Measurements from ENCODE around the gene TH.

TH gene

DNA sequence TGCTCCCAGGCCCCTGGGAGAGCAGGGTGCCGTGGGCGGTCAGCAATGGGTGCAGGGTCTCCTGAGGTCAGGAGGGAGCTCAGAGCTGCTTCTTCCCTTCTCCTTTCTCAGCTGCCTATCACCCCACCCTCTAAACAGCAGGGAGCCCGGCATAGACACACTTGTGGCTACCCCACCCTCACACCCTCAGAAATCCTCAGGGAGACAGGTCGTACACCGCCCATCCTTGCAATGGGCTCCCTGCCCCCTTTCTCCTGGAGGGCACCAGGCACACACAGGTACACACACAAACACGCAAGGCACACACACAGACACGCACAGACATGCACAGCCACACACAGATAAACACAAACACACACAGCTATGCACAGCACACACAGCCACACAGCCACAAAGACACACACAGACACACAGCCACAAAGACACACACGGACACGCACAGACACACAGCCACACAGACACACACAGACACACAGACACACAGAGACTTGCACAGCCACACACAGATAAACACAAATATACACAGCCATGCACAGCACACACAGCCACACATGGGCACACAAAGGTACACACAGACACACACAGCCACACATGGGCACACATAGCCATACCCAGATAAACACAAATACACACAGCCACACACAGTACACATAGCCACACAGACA, 44.9 kb upstream of the TH start:
- TF ChIP-seq EZH2phosphoT487 (IDR thresholded peaks at IDR 0.05; ENCODE audit: borderline replicate concordance): no peak
- TF ChIP-seq, protein P1, sequence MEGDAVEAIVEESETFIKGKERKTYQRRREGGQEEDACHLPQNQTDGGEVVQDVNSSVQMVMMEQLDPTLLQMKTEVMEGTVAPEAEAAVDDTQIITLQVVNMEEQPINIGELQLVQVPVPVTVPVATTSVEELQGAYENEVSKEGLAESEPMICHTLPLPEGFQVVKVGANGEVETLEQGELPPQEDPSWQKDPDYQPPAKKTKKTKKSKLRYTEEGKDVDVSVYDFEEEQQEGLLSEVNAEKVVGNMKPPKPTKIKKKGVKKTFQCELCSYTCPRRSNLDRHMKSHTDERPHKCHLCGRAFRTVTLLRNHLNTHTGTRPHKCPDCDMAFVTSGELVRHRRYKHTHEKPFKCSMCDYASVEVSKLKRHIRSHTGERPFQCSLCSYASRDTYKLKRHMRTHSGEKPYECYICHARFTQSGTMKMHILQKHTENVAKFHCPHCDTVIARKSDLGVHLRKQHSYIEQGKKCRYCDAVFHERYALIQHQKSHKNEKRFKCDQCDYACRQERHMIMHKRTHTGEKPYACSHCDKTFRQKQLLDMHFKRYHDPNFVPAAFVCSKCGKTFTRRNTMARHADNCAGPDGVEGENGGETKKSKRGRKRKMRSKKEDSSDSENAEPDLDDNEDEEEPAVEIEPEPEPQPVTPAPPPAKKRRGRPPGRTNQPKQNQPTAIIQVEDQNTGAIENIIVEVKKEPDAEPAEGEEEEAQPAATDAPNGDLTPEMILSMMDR (conservative IDR thresholded peaks at IDR 0.05; ENCODE audit: low read length): no peak
- H2AFZ ChIP-seq (ENCODE audit: low read length): no peak overlapping the region

DNA sequence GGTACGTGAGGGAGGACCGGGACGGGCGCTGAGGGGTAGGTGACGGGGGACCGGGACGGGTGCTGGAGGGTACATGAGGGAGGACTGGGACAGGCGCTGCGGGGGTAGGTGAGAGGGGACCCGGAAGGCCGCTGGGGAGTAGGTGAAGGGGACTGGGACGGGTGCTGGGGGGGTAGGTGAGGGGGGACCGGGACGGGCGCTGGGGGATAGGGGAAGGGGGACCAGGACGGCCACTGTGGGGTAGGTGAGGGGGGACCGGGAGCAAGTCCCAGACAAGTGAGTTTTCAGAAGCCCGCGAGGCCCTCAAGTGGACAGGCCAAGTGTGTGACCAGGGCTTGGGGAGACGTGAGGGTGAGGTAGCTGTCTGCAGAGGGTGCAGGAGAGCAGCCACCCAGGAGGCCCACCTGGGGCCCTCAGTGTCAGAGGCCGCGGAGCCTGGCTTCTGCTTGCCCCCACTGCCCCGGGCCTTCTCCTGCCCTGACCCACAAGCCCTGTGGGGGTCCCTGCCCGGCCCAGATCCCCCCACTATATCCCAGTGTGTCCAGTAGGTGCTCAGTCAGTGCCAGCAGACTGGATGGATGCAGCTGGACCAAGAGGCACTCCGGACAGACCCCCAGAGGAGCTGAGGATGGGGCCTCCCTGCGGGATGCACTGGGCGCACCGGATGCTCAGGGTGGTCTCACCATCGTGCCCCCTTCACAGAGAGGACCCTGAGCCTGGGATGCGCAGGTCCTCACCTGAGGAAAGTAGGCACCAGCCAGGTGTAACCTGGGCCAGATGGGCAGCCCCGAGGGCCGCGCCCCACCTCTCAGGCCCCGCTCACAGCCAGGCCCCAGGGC, 44.2 kb upstream of the TH start:
- Histone ChIP-seq H3K4me2 (ENCODE audit: low read depth, low read length, poor library complexity, severe bottlenecking) (no peak overlapping the region), H3K9me2 (replicated peaks; ENCODE audit: low read depth, low read length) (no peaks in the 10 kb centered on the region), H3K9me3 (ENCODE audit: insufficient read depth, low read depth, low read length) (no peaks in the 10 kb centered on the region), H3K9ac (ENCODE audit: low read depth, low read length, poor library complexity, severe bottlenecking) (no peak overlapping the region), H3K79me2 (ENCODE audit: insufficient read depth, low read length) (no peaks in the 10 kb centered on the region), H3K27me3 (ENCODE audit: insufficient read depth, low read length, poor library complexity, severe bottlenecking) (no peaks in the 10 kb centered on the region), H2AFZ (ENCODE audit: low read length) (no peak overlapping the region), H3K36me3 (ENCODE audit: insufficient read depth, low read length) (no peaks in the 10 kb centered on the region), H3F3A (ENCODE audit: low read depth) (no peaks in the 10 kb centered on the region), H3K4me3 (ENCODE audit: low read length, poor library complexity, severe bottlenecking) (no peak overlapping the region), H3K4me1 (ENCODE audit: insufficient read depth, low read length, poor library complexity, severe bottlenecking) (no peaks in the 10 kb centered on the region), H4K20me1 (ENCODE audit: insufficient read depth, low read length, poor library complexity, severe bottlenecking) (no peaks in the 10 kb centered on the region)
- no peak for TF ChIP-seq EZH2phosphoT487 (IDR thresholded peaks at IDR 0.05; ENCODE audit: borderline replicate concordance)
- TF ChIP-seq, protein P1 (conservative IDR thresholded peaks at IDR 0.05; ENCODE audit: low read length): no peak

More for the DNA sequence above, 44.9 kb upstream of the TH start:
- Histone ChIP-seq H3K9me3 (ENCODE audit: insufficient read depth, low read depth, low read length) (no peaks in the 10 kb centered on the region), H3K4me2 (ENCODE audit: low read depth, low read length, poor library complexity, severe bottlenecking) (no peak overlapping the region), H3K27me3 (ENCODE audit: insufficient read depth, low read length, poor library complexity, severe bottlenecking) (no peaks in the 10 kb centered on the region), H3K9ac (ENCODE audit: low read depth, low read length, poor library complexity, severe bottlenecking) (no peak overlapping the region), H4K20me1 (ENCODE audit: insufficient read depth, low read length, poor library complexity, severe bottlenecking) (no peaks in the 10 kb centered on the region), H3F3A (ENCODE audit: low read depth) (no peaks in the 10 kb centered on the region), H3K36me3 (ENCODE audit: insufficient read depth, low read length) (no peaks in the 10 kb centered on the region), H3K4me1 (ENCODE audit: insufficient read depth, low read length, poor library complexity, severe bottlenecking) (no peaks in the 10 kb centered on the region), H3K9me2 (replicated peaks; ENCODE audit: low read depth, low read length) (no peaks in the 10 kb centered on the region), H3K79me2 (ENCODE audit: insufficient read depth, low read length) (no peaks in the 10 kb centered on the region), H3K4me3 (ENCODE audit: low read length, poor library complexity, severe bottlenecking) (no peak overlapping the region)

DNA sequence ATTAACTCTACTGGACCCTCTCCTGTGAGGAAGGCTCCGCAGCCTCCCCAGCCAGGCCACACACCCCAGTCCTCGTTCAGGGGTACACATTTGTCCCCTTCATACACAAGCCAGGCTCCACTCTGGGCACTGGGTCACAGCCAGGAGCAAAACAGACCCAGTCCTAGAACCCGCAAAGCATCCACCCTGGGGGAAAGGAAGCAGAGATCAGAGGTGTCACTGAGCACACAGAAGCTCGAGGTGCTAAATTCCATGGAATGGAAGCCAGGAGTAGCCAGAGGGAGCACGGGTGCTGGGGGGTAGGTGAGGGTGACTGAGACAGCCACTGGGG, 43.6 kb upstream of the TH start:
- H3K79me2 ChIP-seq (ENCODE audit: insufficient read depth, low read length): no peaks in the 10 kb centered on the region
- no peak overlapping the region for H2AFZ ChIP-seq (ENCODE audit: low read length)
- no peaks in the 10 kb centered on the region for H3K9me3 ChIP-seq (ENCODE audit: insufficient read depth, low read depth, low read length)
- H3F3A ChIP-seq (ENCODE audit: low read depth): no peaks in the 10 kb centered on the region
- H4K20me1 ChIP-seq (ENCODE audit: insufficient read depth, low read length, poor library complexity, severe bottlenecking): no peaks in the 10 kb centered on the region
- H3K27me3 ChIP-seq (ENCODE audit: insufficient read depth, low read length, poor library complexity, severe bottlenecking): no peaks in the 10 kb centered on the region
- no peaks in the 10 kb centered on the region for H3K9me2 ChIP-seq (replicated peaks; ENCODE audit: low read depth, low read length)
- H3K9ac ChIP-seq (ENCODE audit: low read depth, low read length, poor library complexity, severe bottlenecking): no peak overlapping the region
- H3K36me3 ChIP-seq (ENCODE audit: insufficient read depth, low read length): no peaks in the 10 kb centered on the region
- H3K4me2 ChIP-seq (ENCODE audit: low read depth, low read length, poor library complexity, severe bottlenecking): no peak overlapping the region
- no peaks in the 10 kb centered on the region for H3K4me1 ChIP-seq (ENCODE audit: insufficient read depth, low read length, poor library complexity, severe bottlenecking)
- no peak for TF ChIP-seq EZH2phosphoT487 (IDR thresholded peaks at IDR 0.05; ENCODE audit: borderline replicate concordance)
- TF ChIP-seq, protein P1 (conservative IDR thresholded peaks at IDR 0.05; ENCODE audit: low read length): no peak
- no peak overlapping the region for H3K4me3 ChIP-seq (ENCODE audit: low read length, poor library complexity, severe bottlenecking)
